ENCODE results near the gene MTX3.

MTX3 gene

DNA sequence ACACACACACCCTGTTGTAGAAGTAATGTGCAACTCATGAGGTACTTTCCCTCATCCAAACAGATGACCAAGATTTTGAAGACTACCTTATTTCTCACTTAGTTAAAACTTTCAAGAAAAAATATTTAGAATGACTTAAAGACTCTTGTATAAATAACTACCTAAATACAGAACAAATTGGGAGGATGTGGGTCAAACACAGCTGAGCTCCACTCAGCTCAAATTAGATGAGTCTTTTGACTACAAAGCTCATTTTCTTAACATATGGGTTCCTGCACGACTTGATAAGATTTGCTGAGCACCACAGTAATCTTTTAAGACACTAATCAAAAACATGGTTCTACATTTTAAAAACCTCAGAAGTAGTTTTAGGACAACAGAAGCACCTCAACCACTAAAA lies 8.9 kb downstream of the MTX3 start:
- DNase-seq (ENCODE audit: low spot score): no peak

DNA sequence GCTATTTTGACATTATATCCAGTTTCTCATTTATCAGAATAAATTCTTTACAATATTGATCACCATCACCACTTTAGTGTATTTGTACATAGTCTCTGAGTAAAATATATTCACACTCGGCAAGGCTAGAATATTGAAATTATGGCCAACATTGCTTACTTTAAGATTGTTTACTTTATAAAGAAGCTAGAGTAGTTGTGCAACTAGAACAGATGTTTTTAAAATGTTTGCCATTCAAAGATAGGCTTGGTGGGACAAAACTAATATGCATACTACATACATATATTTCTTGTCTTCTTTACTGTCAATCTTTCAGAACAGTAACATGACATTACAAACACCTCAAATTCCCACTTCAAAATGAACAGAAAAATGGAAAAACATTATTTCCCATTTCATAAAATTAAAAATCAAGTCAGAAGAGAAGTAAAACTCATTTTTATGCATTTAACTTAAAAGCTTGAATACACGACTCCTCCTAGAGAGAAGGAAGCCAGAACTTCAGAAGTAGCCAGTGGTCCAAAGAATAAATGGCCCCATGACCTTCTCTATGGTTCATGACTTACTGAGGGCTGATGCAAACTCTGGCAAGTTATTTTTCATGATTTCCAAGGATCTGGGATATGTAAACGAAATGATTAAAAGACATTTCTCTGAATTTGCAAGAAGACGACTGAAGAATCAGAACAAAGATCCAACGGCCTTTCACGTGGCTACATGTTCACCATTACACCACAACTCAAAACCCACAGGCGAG lies 14.1 kb downstream of the MTX3 start:
- DNase-seq (ENCODE audit: low spot score): no peak

DNA sequence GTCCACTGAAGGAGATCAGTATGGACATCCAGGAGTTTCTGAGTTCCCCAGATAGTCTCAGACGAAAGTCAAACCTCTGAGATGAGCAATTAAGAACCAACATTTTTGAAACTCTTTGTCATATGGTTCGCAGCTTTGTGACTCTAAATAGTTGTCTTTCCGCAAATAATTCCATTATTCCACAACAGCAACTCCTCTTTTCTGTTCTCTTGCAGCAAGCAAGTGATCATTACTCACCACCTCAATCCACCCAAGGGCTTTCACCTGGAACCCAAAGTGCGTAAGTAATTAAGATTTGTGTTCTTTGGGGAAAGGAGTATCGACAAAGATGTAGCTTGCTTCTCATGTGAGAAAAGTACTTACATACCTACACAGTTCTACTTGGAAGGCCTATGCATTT lies 15.6 kb downstream of the MTX3 start:
- DNase-seq (ENCODE audit: low spot score): no peak

DNA sequence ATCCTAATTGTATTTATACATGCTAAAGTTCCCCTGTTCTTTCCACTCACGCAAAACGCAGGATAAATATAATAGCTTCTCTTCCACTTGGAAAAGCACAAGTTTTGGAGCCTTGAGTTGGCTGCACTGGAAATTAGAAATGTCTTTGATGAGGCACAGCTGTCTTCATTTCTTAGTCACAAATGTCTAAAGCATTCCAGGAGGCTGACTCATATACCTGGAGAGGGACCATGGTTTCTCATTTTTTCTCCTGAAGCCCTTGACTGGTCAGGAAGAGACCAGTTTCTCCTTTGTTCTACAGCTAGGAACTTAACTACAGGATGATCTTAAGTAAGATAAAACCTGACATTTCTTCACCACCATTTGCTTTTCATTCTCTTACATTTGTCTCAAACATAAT lies 16.2 kb downstream of the MTX3 start:
- peak; percentile 17 for DNase-seq (ENCODE audit: low spot score)

DNA sequence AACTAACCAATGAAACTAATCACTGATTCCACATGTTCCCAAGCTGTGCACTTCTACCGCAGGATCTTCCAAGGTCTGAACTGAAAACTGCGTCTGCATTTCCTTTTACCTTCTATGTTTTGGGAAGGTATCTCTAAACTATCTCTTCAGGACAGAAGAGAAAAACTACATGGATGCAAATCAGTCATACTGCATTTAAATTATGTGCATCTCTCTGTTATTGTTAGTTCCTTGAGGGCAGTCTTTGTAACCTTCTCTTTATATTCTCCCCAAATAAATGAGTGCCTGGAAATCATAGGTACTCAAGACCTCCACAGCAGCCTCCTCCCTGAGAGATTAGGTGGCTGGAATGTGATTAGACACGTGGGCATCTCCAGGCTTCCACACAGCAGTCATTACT lies 17.1 kb downstream of the MTX3 start:
- DNase-seq (ENCODE audit: low spot score): no peak

DNA sequence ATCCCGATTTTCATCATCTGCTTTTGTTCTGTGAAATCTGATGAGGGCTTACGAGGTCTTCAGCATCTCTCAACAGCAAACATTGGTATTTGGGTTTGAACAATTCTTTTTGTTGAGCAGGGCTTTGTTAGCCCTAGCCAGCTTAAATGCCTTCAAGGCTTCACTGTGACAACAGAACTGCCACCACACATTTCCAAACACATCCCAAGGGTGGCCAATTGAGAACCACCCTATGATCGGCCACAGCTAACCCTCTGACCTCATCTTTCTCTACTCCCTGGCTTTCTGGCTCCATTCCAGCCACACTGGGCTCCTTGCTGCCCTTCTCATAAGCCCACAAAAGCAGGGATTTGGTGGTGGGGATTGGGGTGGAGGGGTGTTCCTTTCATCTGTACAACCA lies 17.6 kb downstream of the MTX3 start:
- no peak for DNase-seq (ENCODE audit: low spot score)

DNA sequence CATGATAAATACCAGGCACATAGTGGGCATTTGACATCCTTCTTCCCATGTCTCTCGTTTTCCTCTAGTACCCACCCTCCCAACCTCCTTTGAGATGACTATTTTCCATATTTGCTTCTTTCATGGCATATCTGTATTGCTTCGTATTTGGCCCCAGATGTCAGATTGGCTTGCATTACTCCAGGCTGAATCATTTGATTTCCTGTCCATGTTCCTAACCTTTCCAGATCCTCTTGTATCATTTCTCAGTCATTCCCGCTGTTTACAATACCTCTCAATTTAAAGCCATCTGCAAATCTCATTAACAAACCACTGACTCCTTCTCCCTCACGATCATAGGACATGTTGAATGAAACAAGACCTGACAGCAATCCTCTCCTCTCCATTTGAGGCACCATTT lies 19.9 kb downstream of the MTX3 start:
- DNase-seq (ENCODE audit: low spot score): no peak

DNA sequence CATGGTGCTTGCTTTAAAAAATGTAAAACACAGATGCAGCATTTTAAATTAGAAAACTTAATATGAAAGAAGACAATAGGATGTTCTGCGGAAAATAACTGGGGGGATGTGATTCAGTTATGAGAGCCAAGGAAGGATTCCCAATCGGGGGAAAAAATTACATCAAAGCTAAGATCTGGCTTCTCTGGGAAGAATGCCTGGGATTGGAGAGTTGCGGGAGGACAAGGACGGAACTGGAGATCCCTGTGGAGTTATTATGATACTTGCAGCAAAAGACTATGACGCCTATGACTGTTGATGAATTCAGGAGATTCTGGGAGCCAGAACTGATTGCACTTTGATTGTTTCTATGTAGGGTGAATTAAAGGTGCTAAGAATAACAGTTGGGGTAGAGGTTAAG lies 24.6 kb downstream of the MTX3 start:
- no peak for DNase-seq (ENCODE audit: low spot score)

DNA sequence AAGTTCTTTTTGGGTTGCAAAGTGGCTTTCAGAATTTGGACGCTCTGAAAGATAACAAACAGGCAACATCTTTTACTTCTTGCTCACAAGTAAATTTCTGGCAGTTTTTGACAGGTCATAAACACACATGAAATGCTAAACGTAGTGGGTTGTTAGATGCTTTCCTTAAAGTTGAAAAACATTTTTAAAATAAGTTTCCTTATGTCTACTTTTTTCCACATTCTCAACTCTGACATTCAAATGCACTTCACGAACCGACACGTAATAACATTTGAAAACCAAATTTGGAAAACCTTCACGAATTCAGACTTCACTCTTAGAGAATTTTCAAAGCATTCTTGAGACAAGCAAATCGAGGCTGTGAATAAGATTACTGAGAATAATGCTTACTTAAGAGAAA lies 26.9 kb downstream of the MTX3 start:
- no peak for DNase-seq (ENCODE audit: low spot score)

DNA sequence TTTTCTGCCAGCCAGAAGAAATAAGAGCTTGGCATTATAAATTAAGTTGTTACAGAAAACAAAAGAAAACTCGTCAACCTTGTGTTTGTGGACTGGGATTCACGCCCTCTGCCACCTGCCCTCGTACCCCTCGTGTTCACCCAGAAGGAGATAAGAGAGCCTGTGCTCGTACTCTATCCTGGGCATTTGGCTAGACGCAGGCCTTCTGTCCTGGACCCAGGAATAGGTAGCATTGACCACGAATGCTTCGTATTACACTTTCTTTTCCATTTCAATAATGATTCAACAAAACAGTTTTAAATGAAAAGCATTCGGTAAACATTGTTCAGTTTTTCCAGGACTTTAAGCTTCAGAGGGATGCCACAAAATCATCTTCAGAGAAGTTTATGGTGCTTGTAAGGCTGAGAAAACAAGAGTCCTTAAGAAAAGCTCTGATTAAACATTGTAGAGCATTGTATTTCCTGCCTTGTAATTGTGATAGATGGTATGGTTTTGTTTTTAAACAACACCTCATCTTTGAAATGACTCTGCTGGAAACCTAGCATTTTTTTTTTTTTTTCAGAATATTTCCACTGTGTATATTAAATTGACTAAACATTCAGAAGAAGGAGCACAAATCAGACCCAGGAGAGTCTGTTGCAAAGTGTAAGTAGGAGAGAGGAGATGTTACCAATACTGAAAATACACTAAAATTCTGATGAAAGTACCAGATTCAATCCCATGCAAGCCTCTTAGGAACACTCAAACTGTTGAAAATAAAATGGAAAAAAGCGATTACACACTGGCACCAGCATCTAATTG lies 27.6 kb downstream of the MTX3 start:
- no peak for DNase-seq (ENCODE audit: low spot score)

DNA sequence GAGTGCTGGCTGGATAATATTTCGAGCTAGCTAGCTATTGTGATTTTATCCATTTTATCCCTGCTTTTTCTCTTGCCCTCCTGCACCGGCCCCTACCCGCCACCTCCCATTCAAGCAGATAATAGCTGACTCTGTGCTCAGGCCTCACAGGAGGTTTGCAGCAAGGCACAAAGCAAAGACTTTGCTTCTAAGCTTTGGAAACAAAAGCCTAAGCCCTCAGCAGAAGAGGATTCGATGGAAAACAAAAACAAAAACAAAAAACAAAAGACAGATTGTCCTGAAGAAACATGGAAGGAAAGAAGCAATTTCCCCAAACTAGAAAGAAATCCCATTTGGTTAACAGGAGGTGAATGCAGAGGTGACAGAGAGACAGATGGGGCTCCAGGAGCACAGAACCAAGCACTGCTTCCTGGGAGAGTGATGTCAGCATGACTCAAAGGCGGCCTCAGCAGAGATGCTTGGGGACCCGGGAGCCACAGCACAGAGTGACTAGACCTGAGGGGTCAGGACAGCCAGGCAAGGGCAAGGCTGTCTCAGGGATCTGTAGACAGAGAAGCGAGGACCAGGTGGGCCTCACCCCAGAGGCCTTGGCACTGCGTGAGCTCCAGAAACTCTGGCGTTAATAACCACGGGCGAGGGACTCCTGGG lies 28.4 kb downstream of the MTX3 start:
- DNase-seq (ENCODE audit: low spot score): peak; percentile 9

DNA sequence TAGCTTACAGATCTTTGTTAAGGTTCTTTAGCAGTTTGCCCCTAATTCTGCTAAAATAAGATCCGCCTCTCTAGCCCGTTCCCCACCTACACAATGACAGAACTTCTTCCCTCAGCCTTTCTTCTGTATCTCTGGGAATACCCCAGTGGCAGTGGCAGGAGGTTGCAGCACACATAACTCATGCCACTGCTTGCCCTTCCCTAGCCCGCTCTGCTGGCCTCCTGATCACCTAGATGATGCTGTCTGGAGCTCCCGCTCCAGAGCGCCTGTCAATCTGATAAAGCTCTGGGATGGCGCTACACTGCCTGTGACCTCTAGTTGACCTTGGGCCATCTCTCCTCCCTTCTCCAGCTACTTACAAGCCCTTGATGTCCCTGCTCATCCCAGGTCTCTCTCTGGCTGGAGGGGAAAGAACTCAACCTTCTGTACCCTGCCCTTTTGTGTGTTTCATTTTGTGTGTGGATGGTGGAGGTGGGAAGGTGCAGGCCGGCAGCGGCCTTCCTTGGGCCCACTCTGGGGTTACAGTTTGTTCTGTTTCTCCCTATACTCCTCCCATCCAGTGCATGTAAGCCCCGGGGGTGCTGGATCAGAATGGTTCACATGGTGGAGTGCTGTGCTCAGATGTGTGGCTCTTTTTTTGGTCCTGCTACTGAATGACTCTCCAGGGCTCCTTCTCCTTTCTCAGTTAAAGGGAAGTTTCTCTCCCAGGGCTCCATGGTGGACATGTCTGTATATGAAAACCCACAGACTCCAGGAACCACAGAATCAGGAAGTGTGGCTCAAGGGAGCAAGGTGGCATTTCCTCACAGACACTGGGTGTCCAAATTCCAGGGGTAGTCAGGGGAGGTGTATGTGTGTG lies 29.1 kb downstream of the MTX3 start:
- DNase-seq (ENCODE audit: low spot score): no peak

DNA sequence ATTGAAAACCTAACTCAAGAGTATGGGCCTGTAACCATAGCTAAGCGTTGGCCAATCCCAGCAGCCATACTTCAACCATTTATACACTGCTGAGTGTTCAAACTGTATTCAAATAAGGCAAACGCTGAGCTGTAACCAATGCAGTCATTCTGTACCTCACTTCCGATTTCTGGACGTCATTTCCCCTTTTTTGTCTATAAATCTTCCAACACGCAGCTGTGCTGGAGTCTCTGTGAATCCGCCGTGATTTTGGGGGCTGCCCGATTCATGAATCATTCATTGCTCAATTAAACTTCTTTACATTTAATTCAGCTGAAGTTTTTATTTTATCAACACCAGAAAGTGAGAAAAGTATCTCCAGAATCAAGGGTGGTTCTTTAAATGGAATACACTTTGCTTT lies 31.7 kb downstream of the MTX3 start:
- no peak for DNase-seq (ENCODE audit: low spot score)

DNA sequence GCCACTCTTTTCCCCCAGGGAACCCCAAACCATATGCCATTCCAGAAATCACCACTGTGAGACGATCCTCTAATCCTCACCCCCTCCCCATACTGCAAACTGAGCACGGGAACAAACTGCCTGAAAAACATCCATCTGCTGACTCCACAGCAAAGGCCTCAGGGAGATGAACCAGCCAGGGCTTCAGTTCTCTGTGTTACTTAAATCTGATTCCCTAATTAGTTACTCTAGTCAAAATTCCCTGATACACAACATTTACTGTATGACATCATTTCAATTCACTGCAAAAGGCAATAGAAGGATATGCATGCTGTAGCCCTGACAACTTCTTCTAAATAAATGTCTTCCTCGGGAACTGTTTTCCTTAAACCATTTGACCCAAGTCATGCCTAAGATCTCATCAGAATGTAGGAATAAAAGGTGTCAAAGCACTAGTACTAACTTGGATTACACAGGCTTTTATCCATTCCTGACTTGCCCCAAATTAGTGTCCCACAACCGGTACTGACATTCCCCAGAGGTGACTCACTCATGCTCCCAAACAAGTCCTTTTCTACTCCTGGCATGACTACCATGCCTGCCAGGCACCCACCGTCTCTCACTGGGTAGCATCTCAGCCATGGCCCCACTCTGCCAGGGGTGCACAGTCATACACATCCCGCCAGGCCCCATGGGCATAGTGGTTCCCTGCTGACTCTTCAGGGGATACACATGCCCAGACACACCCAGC lies 35.0 kb downstream of the MTX3 start:
- peak; percentile 17 for DNase-seq (ENCODE audit: low spot score)

DNA sequence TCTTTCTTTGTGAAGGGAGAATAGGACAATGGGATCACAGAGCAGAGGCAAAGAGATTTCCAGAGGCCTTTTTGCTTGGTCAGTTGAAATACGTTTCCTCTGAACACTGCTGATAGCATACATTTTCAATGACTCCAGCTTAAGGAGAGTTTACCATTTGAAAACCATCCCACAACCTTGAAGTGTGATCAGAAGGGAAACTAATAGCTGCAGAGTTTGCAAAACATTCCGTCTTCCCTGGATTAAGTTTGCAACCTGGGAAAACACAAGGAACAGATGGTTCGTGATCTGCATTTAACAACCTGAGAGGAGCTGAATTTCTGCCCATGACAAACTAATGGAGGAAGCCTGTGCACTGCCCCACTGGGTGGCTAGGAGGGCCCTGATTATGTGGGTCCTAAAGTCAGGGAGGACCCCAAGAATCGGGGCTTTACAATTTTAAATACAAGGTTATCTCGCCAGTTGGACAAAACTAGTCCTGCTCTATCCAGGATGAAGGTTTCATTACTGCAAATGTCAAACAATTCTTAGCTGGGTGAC lies 35.6 kb downstream of the MTX3 start:
- no peak for DNase-seq (ENCODE audit: low spot score)

DNA sequence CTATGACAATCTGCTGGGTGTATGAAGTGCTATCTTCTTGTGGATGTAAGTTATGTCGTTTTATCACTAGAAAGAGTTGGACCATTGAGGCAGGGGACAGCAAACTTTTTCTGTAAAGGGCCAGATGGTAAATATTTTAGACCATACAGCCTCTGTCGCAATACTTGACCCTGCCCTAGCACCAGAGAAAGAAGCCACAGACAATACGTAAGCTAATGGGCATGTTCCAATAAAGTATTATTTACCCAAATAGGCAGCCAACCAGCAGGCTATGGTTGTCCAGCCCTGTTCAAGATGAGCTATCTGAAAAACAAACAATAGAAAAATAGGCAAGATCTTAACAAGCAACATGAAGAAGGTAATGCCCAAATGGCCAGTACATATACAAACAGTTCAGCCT lies 36.4 kb downstream of the MTX3 start:
- no peak for DNase-seq (ENCODE audit: low spot score)

DNA sequence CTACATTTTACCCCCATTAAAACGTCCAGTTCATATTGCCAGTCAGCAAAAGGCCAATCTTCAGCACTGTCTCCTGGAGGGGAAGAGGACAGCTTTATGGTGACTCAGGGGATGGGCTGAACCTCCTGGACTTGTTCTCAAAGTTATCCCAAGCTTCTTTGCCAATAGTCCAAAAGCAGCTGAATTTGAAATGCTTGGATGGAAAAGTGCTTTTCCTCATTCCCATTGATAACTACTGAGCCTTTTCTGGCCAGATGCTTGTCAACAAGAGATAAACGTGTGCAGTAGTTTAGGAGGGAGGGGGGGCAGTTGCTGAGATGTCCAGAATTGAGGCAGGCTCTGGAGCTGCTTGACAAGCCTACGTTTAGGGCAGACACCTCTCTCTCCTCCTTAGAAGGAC lies 43.5 kb downstream of the MTX3 start:
- DNase-seq (ENCODE audit: low spot score): no peak

DNA sequence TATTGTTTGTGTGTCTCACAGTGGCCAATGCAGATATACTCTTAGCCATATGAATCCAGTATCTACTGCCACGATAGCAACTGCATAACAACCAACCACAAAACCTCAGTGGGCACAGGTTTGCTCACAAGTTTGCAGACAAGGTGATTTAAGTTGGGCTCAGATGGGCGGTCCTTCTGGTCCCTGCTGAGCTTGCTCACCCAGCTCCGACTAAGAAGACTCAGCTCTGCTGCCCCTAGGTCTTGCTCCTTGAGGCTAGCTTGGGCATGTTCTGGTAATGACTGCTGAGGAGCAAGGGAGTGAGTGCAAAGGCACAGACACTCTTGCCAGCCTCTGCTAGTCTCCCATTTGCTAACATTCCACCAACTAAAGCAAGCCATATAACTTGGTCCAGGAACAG lies 52.6 kb downstream of the MTX3 start:
- DNase-seq (ENCODE audit: low spot score): no peak

DNA sequence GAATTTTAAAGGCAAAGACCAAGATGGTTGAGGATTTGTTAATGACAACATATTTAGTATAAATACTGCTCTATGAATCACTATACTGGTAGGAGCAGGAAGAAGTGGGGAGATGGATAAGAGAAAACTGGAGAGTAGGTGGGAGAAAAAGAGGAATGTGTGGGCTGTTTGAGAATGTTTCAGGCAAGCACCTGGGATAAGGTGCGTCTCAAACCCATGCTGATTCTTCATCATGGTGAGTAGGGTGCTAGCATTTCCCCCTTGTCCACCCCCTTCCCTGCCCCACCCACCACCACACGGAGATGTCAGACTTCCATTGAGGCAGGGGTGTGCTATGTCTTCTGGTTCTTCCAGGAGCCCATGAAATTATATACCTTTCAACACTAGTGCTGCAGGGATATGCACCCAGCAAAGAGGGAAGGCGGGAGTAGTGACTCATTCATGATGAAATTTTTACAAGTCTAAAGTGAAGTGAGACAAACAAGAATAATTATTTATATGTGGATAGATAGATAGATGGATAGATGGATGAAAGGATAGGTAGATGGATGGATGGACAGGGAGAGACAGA lies 54.3 kb downstream of the MTX3 start:
- DNase-seq (ENCODE audit: low spot score): no peak

DNA sequence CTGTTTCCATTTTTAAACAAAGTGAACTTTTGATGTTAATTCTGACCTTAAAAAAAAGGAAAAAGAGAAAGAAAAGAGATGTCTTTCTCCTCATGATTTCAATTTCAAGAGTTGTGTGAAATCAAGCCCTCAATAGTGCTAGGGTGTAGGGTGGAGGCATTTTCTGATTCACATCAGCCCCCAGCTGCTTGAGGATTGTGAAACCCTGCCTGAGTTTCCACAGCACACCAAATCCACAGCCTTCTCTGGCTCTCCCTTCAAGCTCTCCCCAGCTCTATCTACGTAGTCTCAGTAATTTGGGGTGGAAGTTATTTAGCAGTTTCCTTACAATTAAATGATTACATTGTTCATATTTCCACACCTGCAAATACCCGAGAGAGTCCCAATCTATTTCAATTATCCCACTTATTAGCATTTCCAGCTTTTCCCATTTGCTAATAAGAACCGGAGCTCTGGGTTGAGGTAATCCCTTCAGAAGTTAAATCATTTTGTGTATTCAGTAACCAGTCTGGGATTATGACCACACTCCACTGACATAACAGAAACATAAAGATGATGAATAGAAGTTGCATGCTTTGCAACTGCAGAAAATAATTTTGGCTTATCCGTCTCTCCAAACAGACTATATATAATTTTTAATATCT lies 54.9 kb downstream of the MTX3 start:
- no peak for DNase-seq (ENCODE audit: low spot score)
